A673 (cell line): Measurements from ENCODE around the gene DHX38.
A peak's percentile ranks its signal among the peaks of the same experiment; 100 is the strongest.

ENCODE experiments used
- EZH2 ChIP-seq: fragments of 200-600 bp; sonication (generic); IDR thresholded peaks from 2 replicates; pipeline ENCODE4 v1.6.1; 2017; ENCODE audit warnings: borderline replicate concordance, low read depth, mild to moderate bottlenecking, mixed read lengths, antibody characterized with exemption, low read length; ENCODE audit not compliant: poor library complexity, severe bottlenecking
- TF ChIP-seq, protein P1 (sequence below): fragments of 300-800, 200-600 bp; sonication (generic); conservative IDR thresholded peaks from 2 replicates; pipeline ENCODE4 v1.5.1; 2017; ENCODE audit warnings: low read depth, mild to moderate bottlenecking, antibody characterized with exemption, low read length, moderate library complexity, mixed read lengths

- TF ChIP-seq, protein P1, sequence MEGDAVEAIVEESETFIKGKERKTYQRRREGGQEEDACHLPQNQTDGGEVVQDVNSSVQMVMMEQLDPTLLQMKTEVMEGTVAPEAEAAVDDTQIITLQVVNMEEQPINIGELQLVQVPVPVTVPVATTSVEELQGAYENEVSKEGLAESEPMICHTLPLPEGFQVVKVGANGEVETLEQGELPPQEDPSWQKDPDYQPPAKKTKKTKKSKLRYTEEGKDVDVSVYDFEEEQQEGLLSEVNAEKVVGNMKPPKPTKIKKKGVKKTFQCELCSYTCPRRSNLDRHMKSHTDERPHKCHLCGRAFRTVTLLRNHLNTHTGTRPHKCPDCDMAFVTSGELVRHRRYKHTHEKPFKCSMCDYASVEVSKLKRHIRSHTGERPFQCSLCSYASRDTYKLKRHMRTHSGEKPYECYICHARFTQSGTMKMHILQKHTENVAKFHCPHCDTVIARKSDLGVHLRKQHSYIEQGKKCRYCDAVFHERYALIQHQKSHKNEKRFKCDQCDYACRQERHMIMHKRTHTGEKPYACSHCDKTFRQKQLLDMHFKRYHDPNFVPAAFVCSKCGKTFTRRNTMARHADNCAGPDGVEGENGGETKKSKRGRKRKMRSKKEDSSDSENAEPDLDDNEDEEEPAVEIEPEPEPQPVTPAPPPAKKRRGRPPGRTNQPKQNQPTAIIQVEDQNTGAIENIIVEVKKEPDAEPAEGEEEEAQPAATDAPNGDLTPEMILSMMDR = peak; percentile 66
- TF ChIP-seq EZH2 = no peak
Measured at GRCh38 chr16:72066747-72067146, 26.9 kb upstream of the DHX38 start.
